Measurements from ENCODE around the gene FLT4. TPM values are rescaled to one million over a fixed set of nuclear protein-coding genes. Genes with fewer than 3 reads are reported as not detected.

FLT4 gene
- total RNA-seq, 4 donors from 2014 or later, result 22.5 to 35.5 (median 25.1) TPM

DNA sequence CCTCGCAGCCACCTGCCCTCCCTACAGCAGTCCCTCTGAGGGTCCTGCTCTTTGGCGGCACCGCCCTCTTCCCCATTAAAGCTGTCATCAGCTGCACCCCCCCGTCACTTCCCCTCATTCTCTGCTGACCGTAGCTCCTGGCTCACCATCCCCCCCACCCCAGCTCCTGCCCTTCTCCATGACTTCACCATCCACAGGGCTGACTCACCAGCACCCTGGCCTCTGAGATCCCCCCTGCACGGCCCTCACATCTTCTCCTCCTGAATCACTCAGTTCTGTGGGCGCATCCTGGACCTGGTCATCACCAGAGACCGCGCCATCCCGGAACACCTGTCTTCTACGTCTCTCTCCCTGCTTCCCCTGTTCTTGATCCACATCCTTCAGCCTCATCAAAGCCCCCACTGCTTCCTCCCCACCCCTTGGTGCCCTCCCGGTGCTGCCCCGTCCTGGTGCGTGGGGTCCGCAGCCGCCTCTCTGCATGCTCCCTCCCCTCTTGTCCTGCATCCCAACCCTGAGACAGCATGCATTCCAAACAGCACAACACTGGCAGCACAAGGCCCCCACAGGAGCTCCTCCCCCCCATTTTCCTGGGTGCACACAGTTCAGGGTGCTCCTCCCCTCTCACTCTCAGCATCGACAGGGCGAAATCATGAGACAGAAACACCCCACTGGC, 12.9 kb downstream of the FLT4 start:
- no peaks in the 10 kb centered on the region for H3K36me3 ChIP-seq
- H3K4me3 ChIP-seq, result no peak overlapping the region
- no peaks in the 10 kb centered on the region for H3K4me1 ChIP-seq
- TF ChIP-seq, protein P1, sequence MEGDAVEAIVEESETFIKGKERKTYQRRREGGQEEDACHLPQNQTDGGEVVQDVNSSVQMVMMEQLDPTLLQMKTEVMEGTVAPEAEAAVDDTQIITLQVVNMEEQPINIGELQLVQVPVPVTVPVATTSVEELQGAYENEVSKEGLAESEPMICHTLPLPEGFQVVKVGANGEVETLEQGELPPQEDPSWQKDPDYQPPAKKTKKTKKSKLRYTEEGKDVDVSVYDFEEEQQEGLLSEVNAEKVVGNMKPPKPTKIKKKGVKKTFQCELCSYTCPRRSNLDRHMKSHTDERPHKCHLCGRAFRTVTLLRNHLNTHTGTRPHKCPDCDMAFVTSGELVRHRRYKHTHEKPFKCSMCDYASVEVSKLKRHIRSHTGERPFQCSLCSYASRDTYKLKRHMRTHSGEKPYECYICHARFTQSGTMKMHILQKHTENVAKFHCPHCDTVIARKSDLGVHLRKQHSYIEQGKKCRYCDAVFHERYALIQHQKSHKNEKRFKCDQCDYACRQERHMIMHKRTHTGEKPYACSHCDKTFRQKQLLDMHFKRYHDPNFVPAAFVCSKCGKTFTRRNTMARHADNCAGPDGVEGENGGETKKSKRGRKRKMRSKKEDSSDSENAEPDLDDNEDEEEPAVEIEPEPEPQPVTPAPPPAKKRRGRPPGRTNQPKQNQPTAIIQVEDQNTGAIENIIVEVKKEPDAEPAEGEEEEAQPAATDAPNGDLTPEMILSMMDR (IDR thresholded peaks at IDR 0.05), result no peak
- no peak for TF ChIP-seq POLR2A (IDR thresholded peaks at IDR 0.05)
- H3K27me3 ChIP-seq, result no peaks in the 10 kb centered on the region
- no peak for DNase-seq
- intact Hi-C loops (cut with DNase I; ENCODE audit: low total_unique reads), result no loop called here
- H3K27ac ChIP-seq, result no peak overlapping the region
- H3K9me3 ChIP-seq, result no peaks in the 10 kb centered on the region

GRCh38 chr5:180636016-180636402, 13.4 kb downstream of the FLT4 start:
- no peaks in the 10 kb centered on the region for H3K36me3 ChIP-seq
- DNase-seq, result no peak
- TF ChIP-seq POLR2A (IDR thresholded peaks at IDR 0.05), result no peak
- TF ChIP-seq, protein P1 (IDR thresholded peaks at IDR 0.05), result no peak

GRCh38 chr5:180633283-180634177, 15.9 kb downstream of the FLT4 start:
- H3K4me3 ChIP-seq, result no peak overlapping the region
- no peaks in the 10 kb centered on the region for H3K4me1 ChIP-seq
- no peaks in the 10 kb centered on the region for H3K36me3 ChIP-seq
- H3K27ac ChIP-seq, result no peak overlapping the region
- no peak for DNase-seq
- H3K27me3 ChIP-seq, result no peaks in the 10 kb centered on the region
- no peaks in the 10 kb centered on the region for H3K9me3 ChIP-seq
- TF ChIP-seq POLR2A (IDR thresholded peaks at IDR 0.05), result no peak
- TF ChIP-seq, protein P1 (IDR thresholded peaks at IDR 0.05), result no peak
- intact Hi-C loops (cut with DNase I; ENCODE audit: low total_unique reads), result no loop called here

More at GRCh38 chr5:180636016-180636402, 13.4 kb downstream of the FLT4 start:
- H3K9me3 ChIP-seq, result no peaks in the 10 kb centered on the region
- H3K4me1 ChIP-seq, result no peaks in the 10 kb centered on the region
- no peak overlapping the region for H3K27ac ChIP-seq
- intact Hi-C loops (cut with DNase I; ENCODE audit: low total_unique reads), result no loop called here
- no peak overlapping the region for H3K4me3 ChIP-seq
- no peaks in the 10 kb centered on the region for H3K27me3 ChIP-seq

- no peaks in the 10 kb centered on the region for H3K4me1 ChIP-seq
- no peak for DNase-seq
- H3K4me3 ChIP-seq, result no peak overlapping the region
- no peaks in the 10 kb centered on the region for H3K9me3 ChIP-seq
- no peak for TF ChIP-seq POLR2A (IDR thresholded peaks at IDR 0.05)
- TF ChIP-seq, protein P1 (IDR thresholded peaks at IDR 0.05), result no peak
- no peaks in the 10 kb centered on the region for H3K27me3 ChIP-seq
- intact Hi-C loops (cut with DNase I; ENCODE audit: low total_unique reads), result no loop called here
- no peak overlapping the region for H3K27ac ChIP-seq
- no peaks in the 10 kb centered on the region for H3K36me3 ChIP-seq
These were observed 16.6 kb downstream of the FLT4 start for GRCh38 chr5:180632768-180633167.
